Measurements from ENCODE around the gene NXN.
A peak's percentile ranks its signal among the peaks of the same experiment; 100 is the strongest.
"Not testable (repeated sequence)": the region's sequence is repeated elsewhere in the genome, so short reads cannot be mapped to it uniquely, and the experiment has no call there.

Gene NXN

DNA sequence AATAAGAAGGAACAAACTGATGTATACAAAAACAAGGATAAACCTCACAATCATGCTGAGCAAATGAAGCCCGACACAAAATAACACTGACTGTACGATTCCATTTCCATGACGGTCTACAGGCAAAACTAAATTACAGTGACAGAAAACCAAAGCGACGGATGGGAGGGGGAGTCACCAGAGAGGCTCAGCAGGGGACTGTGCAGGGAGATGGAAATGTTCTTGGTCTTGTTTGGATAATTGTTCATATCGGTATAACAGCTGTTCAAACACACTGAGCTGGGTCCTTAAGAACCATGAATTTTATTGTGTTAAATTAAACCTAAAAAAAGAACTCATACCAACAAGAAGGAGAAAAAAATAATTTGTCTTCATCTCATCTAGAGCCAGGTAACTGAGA, 97.8 kb downstream of the NXN start:
- DNase-seq = peak; percentile 60

GRCh38 chr17:880443-881269, 98.9 kb downstream of the NXN start:
- no peak for DNase-seq

DNA sequence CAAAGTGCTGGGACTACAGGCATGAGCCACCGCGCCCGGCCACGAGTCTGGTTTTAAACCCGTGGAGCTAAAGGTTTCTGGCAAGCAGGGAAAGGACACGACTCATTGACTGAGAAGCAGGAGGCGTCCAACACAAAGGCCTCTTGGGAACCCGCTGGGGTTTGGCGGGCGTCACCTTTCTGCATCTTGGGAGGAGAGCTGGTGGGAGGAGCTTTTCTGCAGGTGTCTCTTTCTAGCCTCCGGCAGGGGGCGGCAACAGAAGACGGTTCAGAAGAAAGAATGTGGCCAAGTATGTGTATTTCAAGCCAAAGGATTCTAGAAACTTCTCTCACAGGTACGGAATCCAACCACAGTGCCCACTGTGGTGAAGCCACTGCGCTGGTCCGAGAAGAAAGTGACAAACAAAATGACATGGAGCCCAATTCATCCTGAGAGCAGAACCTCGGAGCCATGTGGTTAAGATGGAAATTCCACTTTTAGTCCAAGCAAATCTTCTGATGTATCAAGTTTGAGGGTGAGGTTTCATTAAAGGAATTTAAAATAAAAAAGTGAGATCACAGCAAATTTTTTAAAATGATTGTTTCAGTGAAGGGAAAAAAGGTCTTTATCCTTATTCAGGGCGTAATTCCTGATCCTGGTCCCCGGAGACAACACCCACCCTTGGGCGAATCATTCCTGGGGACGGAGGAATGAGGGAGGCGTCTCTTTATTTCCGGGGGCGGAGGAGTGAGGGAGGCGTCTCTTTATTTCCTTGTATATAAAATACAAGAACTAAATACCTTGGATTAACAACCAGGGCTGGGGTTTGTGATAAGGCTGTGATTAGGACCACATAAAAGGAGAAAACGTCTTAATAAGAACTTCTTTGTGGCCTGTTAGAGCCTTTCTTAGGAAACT, 99.8 kb downstream of the NXN start:
- peak; percentile 69 for DNase-seq

DNA sequence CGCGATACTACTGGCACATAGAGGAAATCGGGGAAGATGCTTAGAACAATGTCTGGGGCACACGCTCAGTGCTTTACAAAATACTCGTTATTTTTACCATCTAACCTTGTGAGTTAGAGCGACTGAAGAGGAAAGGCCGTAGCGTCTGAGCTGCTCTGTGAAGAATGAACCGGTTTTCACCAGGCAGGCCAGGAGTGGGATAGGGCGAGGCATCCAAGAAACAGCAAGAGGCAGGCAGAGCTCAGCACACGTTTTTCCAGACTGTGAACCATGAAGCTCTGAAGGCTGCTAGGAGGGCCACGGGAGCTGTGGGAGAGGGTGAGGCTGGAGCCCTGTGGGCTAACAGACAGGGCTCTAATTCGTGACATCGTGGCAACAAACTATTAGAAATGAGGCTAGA, 101.9 kb downstream of the NXN start:
- DNase-seq = no peak

GRCh38 chr17:876272-876671, 103.3 kb downstream of the NXN start:
- DNase-seq = no peak

- DNase-seq = not testable (repeated sequence)
Measured at GRCh38 chr17:874590-874989, 105.0 kb downstream of the NXN start.

GRCh38 chr17:872855-873254, 106.7 kb downstream of the NXN start:
- DNase-seq = no peak

- DNase-seq = no peak
Measured at GRCh38 chr17:871751-872519, 107.6 kb downstream of the NXN start.

DNA sequence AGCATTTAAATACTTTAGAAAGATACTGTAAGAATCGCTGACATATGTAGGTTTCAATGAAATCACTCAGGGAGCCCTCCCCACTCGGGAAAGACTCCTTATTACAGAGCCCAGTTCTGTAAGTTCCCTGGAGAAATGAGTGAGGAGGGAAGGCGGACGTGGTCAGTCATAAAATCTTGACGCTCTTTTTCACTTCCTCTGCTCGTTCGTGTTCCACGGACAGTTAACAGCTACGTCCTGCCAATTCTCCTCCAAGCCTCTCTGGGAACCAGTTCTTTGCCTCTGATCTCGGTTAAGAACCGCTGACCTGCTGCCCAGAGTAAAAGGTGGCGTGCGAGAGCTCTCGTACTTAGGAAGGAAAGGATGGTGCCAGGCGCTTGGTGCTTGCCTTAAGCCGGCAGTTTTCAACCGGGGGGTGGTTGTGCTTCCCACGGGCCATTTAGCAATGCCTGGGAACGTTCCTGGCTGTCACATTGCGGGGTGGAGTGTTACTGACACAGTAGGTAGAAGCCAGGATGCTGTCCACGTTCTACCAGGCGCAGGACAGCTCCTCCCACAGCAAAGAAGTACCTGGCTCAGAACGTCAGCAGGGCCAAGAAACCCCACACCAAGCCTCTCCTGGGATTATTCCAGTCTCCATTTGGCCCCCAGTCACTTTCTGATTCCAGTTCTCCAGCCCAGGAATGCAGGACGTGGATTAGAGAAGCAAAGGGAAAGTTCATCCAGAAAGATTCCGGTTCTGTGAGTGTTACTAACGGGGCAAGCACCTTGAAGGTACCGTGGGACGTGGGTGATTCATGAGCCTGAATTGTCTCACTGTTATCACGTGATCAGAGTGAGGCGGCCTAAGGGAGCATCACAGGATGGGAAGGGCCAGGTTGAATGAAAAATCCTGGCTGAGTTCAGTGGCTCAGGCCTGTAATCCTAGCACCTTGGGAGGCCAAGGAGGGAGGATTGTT, 109.7 kb downstream of the NXN start:
- no peak for DNase-seq

- DNase-seq = no peak
Measured at GRCh38 chr17:869086-869485, 110.5 kb downstream of the NXN start.

GRCh38 chr17:867896-868489, 111.6 kb downstream of the NXN start:
- DNase-seq = no peak

GRCh38 chr17:867238-867637, 112.3 kb downstream of the NXN start:
- not testable (repeated sequence) for DNase-seq

DNA sequence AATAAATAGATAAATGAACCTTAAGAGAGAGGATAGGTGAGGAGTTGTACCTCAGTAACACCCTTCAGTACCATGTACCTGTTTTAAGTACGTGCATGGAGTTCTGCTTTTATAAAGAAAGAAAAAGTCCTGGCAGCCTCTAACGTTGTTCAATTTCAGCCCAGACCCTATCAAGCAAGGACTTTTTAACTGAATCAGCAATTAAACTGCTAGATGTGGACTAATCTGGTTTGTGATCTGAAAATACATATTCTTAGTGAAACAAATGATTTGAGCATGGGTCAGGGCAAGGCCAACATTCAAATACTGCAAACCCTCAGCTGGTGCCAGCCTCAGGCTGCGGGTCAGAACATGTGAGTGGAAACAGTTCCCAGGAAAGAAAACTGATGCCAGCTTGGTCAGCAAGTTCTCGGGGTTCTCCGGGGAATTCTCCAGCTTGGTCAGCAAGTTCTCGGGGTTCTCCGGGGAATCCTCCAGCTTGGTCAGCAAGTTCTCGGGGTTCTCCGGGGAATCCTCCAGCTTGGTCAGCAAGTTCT, 112.9 kb downstream of the NXN start:
- no peak for DNase-seq

- DNase-seq = no peak
Measured at GRCh38 chr17:864315-864714, 115.3 kb downstream of the NXN start.

GRCh38 chr17:863880-864279, 115.7 kb downstream of the NXN start:
- DNase-seq = no peak

DNA sequence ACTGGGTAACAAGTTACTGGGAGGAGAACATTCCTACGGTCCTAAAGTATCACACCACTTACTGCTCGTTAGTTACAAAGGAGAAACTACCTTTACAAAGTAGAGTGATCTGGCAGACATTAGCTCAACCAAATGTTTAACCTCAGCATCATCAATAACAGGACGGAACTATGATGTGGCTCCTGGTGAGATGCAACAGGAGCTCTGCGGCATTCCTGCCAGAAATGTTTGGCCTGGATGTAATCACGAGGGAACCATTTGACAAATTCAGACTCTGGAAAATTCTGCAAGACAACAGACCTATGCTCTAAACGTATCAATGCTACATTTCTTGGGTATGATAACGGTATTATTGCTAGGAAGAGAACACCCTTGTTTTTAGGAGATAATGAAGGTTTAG, 117.0 kb downstream of the NXN start:
- no peak for DNase-seq

- no peak for DNase-seq
Measured at GRCh38 chr17:861364-861763, 118.2 kb downstream of the NXN start.

- DNase-seq = no peak
Measured at GRCh38 chr17:860805-861204, 118.8 kb downstream of the NXN start.

- no peak for DNase-seq
Measured at GRCh38 chr17:859824-860195, 119.8 kb downstream of the NXN start.

DNA sequence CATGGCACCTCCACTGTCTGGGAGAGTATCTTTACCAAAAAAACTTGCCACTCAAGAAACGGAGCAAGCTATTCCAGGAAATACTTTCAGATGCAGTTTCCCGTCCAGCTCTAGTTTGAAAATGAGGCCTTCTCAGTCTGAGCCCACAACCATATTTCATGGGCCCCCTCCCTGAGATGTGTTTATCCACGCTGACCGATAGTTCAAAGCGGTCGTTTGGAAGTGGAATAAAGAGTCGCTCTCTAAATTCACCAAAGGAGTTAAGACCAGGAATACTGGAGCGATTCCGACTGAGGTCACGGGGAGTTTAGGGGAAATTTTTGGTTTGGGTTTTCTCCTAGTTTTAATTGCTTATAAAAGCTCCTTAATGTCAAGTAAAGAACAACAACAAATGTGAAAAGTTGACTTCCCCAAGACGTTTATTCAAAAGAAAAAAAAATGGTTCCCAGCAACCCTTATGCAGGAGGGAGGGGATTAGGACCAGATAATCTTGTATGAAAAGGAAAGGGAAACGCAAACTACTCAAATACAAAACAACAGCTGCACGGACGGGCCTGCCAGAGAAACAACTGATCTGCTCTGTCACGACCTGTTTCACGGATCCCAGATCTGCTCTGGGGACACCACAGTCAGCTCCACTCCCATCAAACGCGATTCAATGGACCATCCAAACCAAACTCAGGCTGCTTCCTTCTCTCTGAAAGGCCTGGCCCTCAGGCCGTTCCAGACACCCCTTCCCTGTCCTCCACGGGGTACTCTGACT, 120.3 kb downstream of the NXN start:
- DNase-seq = no peak

DNA sequence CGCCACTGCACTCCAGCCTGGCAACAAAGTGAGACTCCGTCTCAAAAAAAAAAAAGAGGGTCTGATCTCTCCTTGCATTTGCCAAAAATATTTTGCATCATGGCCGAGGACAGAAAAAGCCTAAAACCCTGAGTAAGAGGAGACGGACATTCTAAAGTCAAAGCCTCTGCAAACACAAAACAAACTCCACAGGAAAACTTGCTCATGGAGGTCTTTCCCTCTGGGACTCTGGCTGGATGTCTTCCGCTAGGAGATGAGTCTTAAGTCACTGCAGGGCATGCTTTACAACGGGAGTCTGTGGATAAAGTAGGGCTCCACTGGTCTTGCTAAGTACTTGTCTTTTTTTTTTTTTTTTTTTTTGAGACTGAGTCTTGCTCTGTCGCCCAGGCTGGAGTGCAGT, 123.4 kb downstream of the NXN start:
- DNase-seq = no peak

Measured in NCI-H187 treated with DMSO at 0.1 percent for 48 hours (cell line).